Stimulated activated CD4-positive, alpha-beta T cell treated with anti-CD3 and anti-CD28 coated beads, TNF-alpha, amount 100 ng/mL, for 1 hour (primary cell): ENCODE measurements around the gene XYLB.
"Not testable (repeated sequence)": the region's sequence is repeated elsewhere in the genome, so short reads cannot be mapped to it uniquely, and the experiment has no call there.

Experiments used
- DNase-seq, 3 donors: peaks; one replicate each; pipeline ENCODE4 v3.0.0-alpha.2; 2020; ENCODE audit warnings: low read depth in 3 of 3, low spot score in 1 of 3

The XYLB gene

GRCh38 chr3:38346587-38347410, at the start of gene XYLB:
XYLB (plus strand) TSS chr3:38346785; CDS start chr3:38346869, 84 bp downstream.
- DNase-seq: peak in 2 of 3 donors; percentile 45 to 65

GRCh38 chr3:38297053-38297452, 49.5 kb upstream of the XYLB start:
- DNase-seq: not testable (repeated sequence)

GRCh38 chr3:38297537-38297936, 49.0 kb upstream of the XYLB start:
- no peak for DNase-seq

DNA sequence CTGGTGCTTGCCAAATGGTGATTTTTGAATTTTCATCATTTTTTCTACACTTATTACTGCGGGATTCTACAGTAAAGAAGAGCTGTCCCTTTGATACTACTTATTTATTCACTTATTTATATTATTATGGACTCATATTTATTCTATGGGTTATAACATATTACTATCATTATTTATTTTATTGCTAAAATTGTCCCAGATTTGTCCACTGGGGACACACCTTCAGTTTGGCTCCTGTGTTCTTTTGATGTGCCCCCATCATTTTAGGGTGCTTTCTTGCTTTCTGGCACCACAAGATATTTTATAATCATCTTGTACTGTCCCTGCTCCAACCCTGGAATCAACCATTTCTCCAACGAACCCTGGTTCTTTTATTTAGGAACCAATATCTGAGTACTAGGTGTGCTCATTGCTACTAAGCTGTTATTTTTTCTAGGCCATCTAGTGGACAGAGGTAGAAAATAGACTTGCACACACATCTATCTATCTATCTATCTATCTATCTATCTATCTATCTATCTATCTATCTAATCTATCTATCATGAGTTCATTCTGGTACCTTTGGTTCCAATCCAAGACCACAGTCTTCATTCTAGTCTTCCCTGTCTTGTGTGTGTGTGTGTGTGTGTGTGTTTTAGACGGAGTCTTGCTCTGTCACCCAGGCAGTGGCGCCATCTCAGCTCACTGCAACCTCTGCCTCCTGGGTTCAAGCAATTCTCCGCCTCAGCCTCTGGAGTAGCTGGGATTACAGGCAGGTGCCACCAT, 48.5 kb upstream of the XYLB start:
- no peak for DNase-seq

GRCh38 chr3:38306941-38307340, 39.6 kb upstream of the XYLB start:
- no peak for DNase-seq

GRCh38 chr3:38307599-38307998, 39.0 kb upstream of the XYLB start:
- DNase-seq: no peak

GRCh38 chr3:38308456-38308855, 38.1 kb upstream of the XYLB start:
- DNase-seq: no peak

- DNase-seq: no peak
Observed at GRCh38 chr3:38311476-38311875, 35.1 kb upstream of the XYLB start.

DNA sequence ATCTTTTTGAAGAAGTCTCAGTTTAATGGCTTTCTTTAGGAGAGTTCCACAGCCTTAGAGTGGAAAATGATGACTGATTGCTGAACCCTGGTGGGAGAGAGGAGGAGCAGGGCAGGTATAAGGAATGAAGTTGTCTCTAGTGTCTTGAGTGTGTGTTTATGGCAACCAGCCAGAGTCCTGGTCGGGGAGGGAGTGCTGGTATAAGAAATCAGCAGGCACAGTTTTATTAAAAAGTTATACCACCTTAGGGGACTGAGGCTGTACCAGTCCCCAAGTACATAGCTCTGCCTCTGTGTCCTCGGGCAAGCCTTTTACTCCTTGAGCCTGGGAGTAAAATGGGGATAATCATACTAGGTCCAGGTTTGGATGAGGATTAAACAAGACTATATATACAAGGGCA, 34.6 kb upstream of the XYLB start:
- DNase-seq: no peak

DNA sequence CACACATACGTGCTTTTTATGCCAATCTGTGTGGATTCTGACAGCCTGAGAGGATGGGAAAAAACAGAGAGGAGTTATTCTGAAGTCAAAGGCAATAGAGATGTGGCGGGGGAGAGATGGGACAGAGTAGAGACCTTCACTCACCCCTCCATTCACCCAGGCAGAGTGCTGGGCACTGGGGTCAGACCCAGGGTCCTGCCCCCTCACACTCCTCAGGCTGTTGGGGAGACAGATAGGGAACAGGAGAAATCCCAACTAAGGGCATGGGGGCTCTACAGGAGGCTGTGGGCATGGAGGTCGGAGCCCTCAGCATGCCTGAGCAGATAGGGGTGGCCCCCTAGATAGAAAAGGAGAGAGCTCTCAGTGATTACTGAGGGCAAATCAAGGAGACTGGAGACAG, 34.2 kb upstream of the XYLB start:
- no peak for DNase-seq

DNA sequence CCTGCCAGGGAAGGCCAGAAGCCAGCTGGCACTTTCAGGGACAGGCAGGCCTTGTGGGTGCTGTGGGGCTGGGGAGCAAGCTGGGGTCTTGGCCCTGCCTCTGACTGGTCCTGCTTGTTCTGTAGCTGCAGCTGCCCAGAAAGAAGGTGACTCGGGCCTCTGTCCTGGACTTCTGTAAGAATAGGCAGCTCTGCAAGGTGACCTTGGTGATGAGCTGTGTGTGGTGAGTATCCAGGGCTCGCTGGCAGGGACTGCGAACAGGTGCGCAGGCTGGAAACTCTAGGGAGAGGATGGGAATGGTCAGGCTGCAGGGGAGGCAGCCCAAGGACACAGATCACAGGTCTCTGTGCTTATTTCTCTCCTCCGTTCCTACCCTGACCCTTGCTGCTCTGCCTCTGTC, 33.3 kb upstream of the XYLB start:
- no peak for DNase-seq

DNA sequence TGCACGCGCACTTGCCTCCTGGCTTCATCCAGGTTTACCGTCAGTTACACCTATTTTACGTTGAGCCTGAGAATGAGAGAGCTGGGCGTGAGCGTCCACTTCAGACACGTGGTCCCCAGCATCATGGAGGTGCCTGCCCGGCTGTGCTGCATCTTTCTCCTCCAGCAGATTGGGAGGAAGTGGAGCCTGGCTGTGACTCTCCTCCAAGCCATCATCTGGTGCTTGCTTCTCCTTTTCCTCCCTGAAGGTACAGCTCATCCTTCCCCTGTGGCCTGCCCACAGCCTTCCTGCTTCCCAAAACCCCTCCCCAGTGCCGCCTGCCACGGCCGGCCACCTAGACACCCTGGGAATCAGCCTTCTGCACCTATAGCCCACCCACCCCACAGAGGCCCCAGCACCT, 32.9 kb upstream of the XYLB start:
- no peak for DNase-seq

DNA sequence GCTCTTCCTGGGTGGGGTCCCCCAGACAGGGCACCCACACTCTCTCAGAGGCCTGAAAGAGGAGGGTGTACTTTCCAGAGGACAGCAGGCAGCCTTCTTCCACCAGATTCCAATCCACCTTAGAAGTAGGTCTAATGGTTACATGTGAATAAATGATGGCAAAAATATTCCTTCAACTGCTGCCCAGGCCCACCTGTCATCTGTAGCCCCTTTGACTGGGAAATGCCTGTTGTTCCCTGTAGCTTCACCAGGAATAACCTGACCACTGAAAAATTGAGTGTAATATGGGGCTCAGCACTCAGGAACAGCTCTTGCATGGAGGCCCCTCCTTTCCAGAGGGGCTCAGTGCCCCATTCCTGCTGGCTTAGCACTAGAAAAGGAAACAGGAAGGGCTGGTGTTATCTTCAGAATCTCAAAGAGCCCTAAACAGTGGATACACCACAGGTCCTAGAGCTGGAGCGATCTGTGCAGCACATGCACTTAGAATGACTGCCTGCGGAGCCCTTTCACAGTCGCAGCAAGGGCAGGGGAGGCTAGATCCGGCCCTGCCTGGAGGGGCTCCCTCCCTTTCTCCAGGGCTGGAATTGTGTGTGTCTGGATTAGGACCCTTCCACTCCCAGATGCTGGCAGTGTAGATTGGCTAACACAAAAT, 32.3 kb upstream of the XYLB start:
- DNase-seq: no peak

DNA sequence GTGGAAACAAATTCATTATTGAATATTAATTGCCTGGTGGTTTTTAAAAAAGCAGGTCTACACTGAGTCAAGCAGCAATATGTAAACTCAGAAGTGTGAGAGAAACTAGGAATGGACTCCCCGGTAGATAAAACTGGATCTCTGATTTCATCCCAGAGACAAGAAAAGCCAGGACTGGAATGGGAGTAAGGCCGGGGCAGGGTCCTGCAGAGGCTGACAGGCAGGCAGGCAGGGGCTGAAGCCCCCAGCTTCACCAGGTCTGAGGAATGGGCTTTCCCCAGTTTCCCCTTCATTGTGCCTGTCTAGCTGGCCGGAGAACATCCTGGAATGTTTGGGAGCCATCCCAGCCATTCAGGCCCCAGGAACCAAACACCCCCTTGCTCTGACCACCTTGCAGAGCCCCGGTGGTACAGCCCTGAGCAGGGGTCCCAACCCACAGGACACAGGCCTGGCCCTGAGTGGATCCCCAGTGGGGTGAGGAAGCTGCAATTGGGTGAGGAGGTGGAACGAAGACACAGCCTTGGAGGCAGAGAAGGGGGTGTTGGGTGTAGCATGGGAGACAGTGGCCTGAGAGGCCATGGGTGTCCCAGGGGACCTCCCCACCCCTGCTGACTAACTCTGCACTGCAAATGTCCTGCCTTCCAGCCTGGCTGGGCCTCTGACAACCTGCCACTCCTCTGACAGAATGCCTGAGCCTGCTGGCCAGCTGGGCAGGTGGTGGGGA, 31.7 kb upstream of the XYLB start:
- no peak for DNase-seq

GRCh38 chr3:38315488-38316230, 30.9 kb upstream of the XYLB start:
- no peak for DNase-seq

DNA sequence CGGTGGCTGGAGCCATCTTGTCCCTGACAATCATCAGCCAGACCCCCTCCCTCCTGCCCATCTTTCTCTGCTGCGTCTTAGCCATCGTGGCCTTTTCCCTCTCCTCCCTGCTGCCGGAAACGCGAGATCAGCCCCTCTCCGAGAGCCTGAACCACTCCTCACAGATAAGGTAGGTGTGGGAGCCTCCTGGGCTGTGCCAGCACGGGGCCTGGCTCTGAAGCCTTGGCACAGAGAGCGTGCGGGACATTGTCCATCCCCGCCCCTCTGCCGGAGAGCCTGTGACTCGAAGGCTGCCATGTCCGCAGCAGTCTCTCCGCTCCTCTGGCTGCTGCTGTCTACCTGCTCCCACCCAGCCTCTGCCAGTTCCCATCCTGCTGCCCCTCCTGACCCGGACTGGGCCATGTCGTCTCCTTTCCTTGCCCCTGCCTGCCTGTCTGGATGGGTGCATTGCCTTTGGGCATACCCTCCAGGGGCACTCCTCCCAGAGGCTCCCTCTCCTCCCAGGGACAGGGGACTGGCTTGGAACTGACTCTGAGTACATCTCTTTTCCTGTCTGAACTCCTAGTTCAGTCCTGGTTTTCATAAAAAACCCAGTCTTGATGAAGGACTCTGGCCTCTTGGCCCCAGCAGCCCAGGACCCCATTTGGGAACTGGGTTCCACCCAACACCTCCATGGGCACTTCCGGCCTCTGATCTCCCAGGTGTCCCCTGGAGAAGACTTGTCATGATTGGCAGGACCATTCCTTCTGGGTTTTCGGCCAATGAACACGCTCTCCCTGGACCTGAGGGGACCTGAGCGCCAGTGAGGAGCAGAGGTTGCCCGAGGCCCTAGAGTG, 30.0 kb upstream of the XYLB start:
- no peak for DNase-seq

DNA sequence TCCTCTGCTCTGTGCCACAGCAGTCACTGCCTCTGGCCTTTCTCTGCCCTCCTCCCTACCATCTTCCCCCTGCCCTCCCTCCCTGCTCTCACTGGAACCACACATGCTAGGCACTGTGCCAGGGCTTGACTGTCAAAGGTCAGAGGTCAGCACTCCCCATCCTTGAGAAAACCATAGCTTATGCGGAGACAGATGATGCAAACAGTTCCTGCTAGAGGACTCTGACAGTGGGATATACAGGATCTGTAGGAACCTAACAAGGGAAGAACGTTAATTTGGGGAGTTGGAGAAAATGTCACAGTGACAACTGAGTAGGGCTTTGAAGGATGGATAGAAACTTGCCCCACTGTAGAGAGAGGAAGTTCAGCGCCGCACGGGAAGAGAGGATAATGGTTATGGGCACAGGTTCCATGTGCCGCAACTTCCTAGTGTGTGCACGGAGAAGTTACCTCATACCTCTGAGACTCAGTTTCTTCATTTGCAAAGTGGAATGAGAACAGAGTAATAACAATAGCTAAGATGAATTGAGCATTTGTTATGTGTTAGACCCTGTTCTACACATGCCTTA, 29.3 kb upstream of the XYLB start:
- no peak for DNase-seq

- no peak for DNase-seq
Observed at GRCh38 chr3:38318766-38319671, 27.6 kb upstream of the XYLB start.
